Measurements from ENCODE around the gene XPC.

Gene XPC

GRCh38 chr3:14208168-14208567, 29.8 kb upstream of the XPC start:
- no peaks in the 10 kb centered on the region for H3K36me3 ChIP-seq (replicated peaks; ENCODE audit: low read depth, low read length)
- H3K27me3 ChIP-seq (ENCODE audit: low read depth, low read length), result no peaks in the 10 kb centered on the region
- H2AFZ ChIP-seq (ENCODE audit: low read depth, low read length), result no peak overlapping the region
- no peak overlapping the region for H3K9ac ChIP-seq (ENCODE audit: low read length)
- no peak overlapping the region for H3K4me3 ChIP-seq (ENCODE audit: low read length)
- H3K4me2 ChIP-seq (ENCODE audit: low read length), result no peak overlapping the region
- H4K20me1 ChIP-seq (ENCODE audit: insufficient read depth, low read length), result no peaks in the 10 kb centered on the region
- H3K27ac ChIP-seq (ENCODE audit: low read length), result no peak overlapping the region
- TF ChIP-seq, protein P1, sequence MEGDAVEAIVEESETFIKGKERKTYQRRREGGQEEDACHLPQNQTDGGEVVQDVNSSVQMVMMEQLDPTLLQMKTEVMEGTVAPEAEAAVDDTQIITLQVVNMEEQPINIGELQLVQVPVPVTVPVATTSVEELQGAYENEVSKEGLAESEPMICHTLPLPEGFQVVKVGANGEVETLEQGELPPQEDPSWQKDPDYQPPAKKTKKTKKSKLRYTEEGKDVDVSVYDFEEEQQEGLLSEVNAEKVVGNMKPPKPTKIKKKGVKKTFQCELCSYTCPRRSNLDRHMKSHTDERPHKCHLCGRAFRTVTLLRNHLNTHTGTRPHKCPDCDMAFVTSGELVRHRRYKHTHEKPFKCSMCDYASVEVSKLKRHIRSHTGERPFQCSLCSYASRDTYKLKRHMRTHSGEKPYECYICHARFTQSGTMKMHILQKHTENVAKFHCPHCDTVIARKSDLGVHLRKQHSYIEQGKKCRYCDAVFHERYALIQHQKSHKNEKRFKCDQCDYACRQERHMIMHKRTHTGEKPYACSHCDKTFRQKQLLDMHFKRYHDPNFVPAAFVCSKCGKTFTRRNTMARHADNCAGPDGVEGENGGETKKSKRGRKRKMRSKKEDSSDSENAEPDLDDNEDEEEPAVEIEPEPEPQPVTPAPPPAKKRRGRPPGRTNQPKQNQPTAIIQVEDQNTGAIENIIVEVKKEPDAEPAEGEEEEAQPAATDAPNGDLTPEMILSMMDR (IDR thresholded peaks at IDR 0.05; ENCODE audit: low read depth, low read length), result no peak
- no peak for TF ChIP-seq EZH2phosphoT487 (IDR thresholded peaks at IDR 0.05; ENCODE audit: low read depth)
- H3K79me2 ChIP-seq (ENCODE audit: low read length), result no peaks in the 10 kb centered on the region
- no peaks in the 10 kb centered on the region for H3K4me1 ChIP-seq (ENCODE audit: low read length)
- no peaks in the 10 kb centered on the region for H3K9me3 ChIP-seq (ENCODE audit: insufficient read depth, low read length)

- TF ChIP-seq, protein P1 (IDR thresholded peaks at IDR 0.05; ENCODE audit: low read depth, low read length), result peak; percentile 11; the same call in 1 of the 2 replicates
- no peak for TF ChIP-seq EZH2phosphoT487 (IDR thresholded peaks at IDR 0.05; ENCODE audit: low read depth)
- no peaks in the 10 kb centered on the region for H3K36me3 ChIP-seq (replicated peaks; ENCODE audit: low read depth, low read length)
- peaks cover 6% of the 10 kb centered on the region; the same call in 1 of the 2 replicates for H3K4me1 ChIP-seq (ENCODE audit: low read length)
- no peaks in the 10 kb centered on the region for H3K27me3 ChIP-seq (ENCODE audit: low read depth, low read length)
- no peak overlapping the region for H2AFZ ChIP-seq (ENCODE audit: low read depth, low read length)
- no peak overlapping the region for H3K27ac ChIP-seq (ENCODE audit: low read length)
- no peak overlapping the region for H3K4me3 ChIP-seq (ENCODE audit: low read length)
- H3K79me2 ChIP-seq (ENCODE audit: low read length), result no peaks in the 10 kb centered on the region
- H3K9me3 ChIP-seq (ENCODE audit: insufficient read depth, low read length), result no peaks in the 10 kb centered on the region
- no peak overlapping the region for H3K9ac ChIP-seq (ENCODE audit: low read length)
- no peaks in the 10 kb centered on the region for H4K20me1 ChIP-seq (ENCODE audit: insufficient read depth, low read length)
- no peak overlapping the region for H3K4me2 ChIP-seq (ENCODE audit: low read length)
Observed at GRCh38 chr3:14206548-14207177, 28.3 kb upstream of the XPC start.

- no peak overlapping the region for H2AFZ ChIP-seq (ENCODE audit: low read depth, low read length)
Observed at GRCh38 chr3:14204515-14205284, 26.3 kb upstream of the XPC start.

More at GRCh38 chr3:14204515-14205284, 26.3 kb upstream of the XPC start:
- TF ChIP-seq, protein P1 (IDR thresholded peaks at IDR 0.05; ENCODE audit: low read depth, low read length), result no peak
- no peak for TF ChIP-seq EZH2phosphoT487 (IDR thresholded peaks at IDR 0.05; ENCODE audit: low read depth)
- Histone ChIP-seq H3K36me3 (replicated peaks; ENCODE audit: low read depth, low read length) (peaks cover 6% of the 10 kb centered on the region), H3K4me2 (ENCODE audit: low read length) (no peak overlapping the region), H3K27me3 (ENCODE audit: low read depth, low read length) (no peaks in the 10 kb centered on the region), H3K9ac (ENCODE audit: low read length) (no peak overlapping the region), H4K20me1 (ENCODE audit: insufficient read depth, low read length) (no peaks in the 10 kb centered on the region), H3K27ac (ENCODE audit: low read length) (no peak overlapping the region), H3K4me3 (ENCODE audit: low read length) (no peak overlapping the region), H3K79me2 (ENCODE audit: low read length) (no peaks in the 10 kb centered on the region), H3K9me3 (ENCODE audit: insufficient read depth, low read length) (no peaks in the 10 kb centered on the region), H3K4me1 (ENCODE audit: low read length) (peaks cover 6% of the 10 kb centered on the region; the same call in 1 of the 2 replicates)

All from OCI-LY3 (cell line).